Femur (tissue), 1 donor: ENCODE results near the gene KIF5A.
A peak's percentile ranks its signal among the peaks of the same experiment; 100 is the strongest.

Experiments
- DNase-seq: peaks from one replicate; pipeline ENCODE4 v3.0.0-alpha.2; 2017

The KIF5A gene

DNA sequence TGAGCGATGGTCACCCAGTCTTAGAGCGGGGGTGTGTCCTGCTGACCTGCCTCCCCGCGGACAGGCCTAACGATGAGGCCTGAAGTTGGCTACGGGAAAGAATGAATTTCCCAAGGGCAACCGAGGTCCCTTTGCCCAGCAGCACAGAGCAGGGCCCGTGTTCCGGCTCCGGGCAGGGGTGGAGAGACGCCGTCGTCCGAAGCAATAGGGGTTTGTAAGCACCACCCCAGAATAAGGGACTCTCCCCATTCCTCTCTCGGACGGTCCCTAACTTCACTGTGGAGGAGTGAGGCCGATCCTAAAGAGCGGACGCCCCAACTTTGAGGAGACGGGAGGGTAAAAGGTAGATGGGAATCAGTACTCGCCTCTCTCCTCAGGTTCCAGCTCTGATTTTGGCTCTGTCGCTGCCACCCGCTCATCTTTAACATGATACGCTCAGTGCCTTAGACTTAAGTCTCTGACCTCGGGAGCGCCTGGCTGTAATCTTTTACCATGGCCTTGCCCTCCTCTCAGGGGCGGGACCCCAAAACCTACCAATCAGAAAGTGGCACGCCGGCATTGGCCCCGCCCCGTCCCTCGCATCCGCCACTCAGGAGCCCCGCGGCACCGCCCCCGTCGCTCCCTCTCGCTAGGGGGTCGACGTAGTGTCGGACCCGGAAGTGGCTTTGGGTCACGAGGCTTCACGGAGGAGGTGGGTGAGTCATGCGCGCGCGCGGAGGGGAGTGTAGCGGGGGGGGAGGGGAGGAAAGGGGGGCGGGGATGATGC lies 29.6 kb upstream of the KIF5A start, which contains the start of gene DDIT3:
DDIT3 (minus strand) TSS at position 462 of the 766 bp plus-strand sequence. CDS start 3,108 bp downstream, outside the sequence.
- peak; percentile 100 for DNase-seq

DNA sequence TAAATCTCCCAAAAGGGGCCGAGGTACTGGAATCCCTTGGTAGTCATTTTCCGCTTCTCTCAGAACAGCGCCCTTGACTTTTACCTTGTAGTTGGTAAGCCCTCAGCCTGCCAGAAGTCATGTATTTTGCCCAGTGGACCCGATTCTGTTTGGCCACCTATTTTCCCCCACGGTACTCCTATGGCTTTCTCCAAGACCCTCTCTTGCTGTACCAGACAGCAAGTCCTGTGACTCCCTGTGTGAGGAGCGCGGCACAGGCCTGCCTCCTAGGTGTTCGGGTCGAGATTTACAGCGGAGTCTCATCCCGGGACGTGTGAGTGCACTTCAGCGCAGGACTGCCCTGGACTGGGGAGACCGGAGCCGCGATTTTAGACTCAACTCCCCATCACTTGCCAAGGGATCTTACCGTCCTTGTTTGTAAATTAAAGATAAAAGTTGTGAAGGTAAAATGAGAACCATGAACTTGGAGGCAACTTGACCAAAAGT lies 28.3 kb upstream of the KIF5A start:
- peak; percentile 67 for DNase-seq

DNA sequence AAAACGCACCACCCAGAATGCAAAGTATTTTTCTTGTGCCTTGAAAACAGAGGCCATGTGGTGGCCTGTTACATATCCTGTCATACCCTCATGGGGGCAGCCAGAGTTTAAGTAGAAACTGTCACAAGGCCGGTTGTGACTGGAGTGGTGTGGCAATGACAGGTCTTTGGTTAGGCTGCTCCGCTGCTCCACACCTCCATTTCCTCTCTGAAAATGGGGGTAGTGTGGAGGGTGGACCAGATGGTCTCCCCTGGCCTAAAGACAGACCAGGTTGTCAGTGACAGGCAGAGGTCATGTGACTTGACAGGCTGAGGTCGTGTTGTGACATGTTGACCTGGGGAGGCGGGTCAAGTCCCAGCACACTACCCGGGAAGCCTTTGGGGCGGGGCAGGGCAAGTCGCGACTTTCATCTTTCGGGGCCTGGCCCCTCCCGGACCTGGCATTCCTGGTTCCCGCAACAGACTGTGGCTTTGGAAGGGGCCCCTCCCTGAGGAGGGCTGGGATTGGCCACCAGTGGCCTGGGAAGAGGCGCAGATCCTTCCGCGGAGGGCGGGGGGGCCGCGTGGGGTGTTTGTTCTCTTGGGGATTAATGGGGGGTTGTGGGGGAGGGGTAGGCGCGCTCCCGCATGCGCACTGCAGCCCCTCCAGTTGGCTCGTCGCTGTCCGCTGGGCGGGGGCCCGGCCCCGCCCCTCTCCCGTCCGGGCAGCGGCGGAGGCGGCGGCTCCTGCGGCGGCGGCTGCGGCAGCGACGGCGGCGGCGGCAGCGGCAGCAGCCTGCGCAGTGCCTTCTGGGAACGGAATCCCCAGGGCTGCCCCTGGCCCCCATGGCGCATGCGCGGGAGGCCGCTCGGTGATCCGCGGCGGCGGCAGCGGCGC lies 27.6 kb upstream of the KIF5A start, which contains the start of gene MBD6:
MBD6 (plus strand) TSS at position 814 of the 876 bp plus-strand sequence. CDS start 1,480 bp downstream, outside the sequence.
- peak; percentile 94 for DNase-seq

DNA sequence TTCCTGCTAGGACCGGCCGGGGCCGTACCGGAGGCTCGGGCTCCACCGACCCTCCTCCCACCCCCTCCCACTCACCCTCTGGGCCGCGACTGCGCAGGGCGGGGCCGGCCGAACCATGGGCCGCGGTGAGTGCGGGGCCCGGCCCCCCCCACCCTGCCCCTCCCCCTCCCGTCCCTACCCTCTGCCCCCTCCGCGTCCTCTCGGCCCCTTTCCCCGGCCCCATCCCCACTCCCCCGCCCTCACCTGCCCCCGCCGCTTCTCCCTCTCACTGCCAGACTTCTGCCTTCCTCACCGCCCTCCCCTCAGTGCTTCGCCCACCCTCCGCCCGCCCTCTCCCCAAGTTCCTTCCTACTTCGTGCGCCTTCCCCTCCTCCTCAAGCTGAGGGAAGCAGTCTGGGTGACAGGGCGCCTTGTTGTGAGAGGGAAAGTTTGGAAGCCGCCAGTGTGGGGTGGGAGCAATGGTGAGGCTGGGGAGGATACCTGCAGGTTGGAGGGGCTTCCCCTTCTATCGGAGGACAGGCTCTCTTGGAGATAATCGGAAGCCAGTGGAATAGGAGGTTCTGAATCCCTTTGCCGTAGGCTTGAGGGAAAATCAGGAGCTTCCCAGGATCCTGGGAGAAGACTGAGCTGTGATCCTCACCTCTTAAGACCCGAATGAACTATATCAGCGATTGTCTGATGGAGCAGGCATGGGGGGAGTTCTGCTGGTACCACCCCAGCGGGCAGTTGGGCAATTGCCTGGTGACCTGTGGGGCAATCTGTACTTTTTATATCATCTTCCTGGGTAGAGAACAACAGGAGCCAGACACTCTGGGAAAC lies 26.7 kb upstream of the KIF5A start:
- peak; percentile 87 for DNase-seq

DNA sequence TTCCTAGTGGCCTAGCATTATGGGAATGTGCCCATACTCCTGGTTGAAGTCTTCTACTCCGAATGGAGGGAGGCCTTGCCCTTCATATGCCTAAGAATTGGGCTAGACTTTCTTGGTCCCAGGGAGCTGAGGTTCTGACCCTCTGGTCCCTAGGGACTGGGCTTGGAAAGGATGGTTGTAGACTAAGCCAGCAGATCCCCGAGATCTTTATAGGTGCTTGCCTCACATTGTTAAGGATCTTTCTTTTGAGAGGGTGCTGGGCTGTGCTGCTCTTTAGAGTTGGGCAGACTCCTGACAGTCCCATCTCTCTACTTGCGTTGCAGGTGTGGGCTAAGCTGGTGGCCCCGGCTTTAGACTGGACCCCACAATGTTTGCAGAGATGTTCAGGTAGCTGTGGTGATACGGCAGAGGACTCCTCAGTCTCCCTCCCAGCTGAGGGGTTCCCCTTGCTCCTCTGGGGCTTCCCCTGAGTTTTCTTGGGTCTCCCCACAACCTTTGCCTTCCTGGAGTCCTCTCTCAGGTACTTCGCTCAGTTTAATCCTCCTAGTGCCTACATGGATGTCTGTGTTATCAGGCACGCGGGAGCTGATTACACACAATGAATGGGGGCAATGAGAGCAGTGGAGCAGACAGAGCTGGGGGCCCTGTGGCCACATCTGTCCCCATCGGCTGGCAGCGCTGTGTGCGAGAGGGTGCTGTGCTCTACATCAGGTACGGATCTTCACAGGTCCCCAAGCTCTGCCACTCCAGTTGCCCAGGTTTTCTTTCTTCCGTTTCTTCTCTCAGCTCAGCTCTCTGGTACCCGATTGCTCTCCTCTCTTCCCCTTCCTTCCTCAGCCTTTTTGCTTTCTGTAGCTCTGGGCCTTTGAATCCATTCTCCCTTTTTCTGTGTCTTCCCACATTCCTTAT lies 25.9 kb upstream of the KIF5A start:
- no peak for DNase-seq

DNA sequence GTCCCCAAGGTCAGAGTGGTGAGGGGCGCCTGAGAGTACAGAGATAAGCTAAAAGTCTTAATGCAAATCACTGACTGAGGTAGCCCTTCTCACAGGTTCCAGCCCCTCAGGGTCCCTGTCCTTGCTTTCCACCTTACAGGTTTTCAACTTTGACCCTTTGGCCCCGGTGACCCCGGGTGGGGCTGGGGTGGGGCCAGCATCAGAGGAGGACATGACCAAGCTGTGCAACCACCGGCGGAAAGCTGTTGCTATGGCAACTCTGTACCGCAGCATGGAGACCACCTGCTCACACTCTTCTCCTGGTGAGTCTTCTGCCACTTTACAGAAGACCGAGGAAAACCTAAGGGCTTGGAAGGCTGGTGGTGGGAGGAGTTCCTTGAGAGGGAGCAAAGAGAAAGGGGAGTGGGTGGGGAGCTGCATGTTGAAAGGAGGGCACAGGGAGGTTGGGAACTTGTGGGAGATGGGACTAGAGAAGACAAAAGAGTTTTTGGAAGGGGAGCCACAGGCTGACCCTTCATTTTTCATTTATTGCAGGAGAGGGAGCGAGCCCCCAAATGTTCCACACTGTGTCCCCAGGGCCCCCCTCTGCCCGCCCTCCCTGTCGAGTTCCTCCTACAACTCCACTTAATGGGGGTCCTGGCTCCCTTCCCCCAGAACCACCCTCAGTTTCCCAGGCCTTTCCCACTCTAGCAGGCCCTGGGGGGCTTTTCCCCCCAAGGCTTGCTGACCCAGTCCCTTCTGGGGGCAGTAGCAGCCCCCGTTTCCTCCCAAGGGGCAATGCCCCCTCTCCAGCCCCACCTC lies 24.8 kb upstream of the KIF5A start:
- no peak for DNase-seq

DNA sequence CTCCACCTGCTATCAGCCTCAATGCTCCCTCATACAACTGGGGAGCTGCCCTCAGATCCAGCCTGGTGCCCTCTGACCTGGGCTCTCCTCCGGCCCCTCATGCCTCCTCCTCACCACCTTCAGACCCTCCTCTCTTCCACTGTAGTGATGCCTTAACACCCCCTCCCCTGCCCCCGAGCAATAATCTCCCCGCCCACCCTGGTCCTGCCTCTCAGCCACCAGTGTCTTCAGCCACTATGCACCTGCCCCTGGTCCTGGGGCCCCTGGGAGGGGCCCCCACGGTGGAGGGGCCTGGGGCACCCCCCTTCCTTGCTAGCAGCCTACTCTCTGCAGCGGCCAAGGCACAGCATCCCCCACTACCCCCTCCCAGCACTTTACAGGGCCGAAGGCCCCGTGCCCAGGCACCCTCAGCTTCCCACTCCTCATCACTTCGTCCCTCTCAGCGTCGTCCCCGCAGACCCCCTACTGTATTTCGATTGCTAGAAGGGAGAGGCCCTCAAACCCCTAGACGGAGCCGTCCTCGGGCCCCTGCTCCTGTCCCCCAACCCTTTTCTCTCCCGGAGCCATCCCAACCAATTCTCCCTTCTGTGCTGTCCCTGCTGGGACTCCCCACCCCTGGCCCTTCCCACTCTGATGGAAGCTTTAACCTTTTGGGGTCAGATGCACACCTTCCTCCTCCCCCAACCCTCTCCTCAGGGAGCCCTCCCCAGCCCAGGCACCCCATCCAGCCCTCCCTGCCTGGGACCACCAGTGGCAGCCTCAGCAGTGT lies 24.0 kb upstream of the KIF5A start:
- DNase-seq: no peak

DNA sequence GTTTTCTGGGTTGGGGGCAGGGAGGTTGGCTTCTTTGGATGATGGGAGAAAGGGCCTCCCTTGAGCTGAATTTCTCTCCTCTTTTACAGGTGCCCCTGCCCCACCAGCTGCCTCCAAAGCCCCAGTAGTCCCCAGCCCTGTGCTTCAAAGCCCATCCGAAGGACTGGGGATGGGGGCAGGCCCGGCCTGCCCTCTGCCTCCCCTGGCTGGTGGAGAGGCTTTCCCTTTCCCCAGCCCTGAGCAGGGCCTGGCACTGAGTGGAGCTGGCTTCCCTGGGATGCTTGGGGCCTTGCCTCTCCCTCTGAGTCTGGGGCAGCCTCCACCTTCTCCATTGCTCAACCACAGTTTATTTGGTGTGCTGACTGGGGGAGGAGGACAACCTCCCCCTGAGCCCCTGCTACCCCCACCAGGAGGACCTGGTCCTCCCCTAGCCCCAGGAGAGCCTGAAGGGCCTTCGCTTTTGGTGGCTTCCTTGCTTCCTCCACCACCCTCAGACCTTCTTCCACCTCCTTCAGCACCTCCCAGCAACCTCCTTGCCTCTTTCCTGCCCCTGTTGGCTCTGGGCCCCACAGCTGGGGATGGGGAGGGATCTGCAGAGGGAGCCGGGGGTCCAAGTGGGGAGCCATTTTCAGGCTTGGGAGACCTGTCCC lies 23.2 kb upstream of the KIF5A start:
- no peak for DNase-seq

DNA sequence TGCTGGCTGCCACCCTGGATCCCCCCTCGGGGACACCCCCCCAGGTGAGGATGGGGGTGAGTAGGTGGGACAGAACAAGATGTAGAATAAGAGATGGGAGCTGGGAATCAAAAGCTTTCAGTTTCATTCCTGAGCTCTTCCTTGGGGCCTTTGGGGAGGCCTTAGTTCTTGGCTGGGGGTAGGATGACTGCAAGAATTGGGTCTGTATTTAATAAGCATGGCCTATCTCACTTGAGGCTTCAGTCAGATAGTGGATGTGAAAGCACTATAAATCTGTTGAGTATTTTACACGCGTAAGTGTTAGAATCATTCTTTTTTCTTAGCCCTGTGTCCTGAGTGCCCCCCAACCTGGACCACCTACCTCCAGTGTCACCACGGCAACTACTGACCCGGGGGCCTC lies 22.7 kb upstream of the KIF5A start:
- DNase-seq: no peak

DNA sequence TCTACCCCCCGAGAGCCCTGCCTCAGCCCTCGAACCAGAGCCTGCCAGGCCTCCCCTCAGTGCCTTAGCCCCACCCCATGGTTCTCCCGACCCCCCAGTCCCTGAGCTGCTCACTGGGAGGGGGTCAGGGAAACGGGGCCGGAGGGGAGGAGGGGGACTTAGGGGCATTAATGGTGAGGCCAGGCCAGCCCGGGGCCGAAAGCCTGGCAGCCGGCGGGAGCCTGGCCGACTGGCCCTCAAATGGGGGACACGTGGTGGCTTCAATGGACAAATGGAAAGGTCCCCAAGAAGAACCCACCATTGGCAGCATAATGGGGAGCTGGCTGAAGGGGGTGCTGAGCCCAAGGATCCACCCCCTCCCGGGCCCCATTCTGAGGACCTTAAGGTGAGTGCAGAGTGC lies 21.7 kb upstream of the KIF5A start:
- DNase-seq: no peak

DNA sequence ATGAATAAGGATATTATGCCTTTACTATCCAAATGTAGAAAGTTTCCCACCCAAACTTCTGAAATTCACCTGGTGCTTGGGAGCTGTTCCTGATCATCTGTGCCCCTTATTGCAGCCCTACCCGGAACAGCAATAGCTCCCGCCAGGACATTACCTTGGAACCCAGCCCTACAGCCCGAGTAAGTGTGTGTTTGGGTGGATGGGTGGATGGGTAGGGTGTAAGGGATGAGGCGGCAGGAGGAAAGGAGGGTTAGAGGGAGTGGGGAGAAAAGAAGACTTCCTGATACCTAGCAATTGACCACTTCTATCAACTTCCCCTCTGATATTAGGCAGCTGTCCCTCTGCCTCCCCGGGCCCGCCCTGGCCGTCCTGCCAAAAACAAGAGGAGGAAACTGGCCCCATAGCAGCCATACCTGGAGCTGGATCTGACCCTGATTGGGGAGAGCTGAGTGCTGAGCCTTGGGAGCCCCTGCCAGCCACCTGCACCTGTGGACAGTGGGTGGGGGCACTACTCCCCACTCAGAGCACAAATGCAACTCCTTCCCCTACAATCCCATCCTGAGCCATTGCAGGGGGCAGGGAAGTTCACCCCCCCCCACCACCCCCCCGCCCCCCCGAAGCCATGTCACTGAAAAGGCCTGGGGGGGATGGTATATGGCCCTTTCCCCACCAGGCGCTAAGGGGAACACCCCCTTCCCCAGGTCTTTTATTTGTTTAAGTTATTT lies 20.9 kb upstream of the KIF5A start:
- DNase-seq: no peak

DNA sequence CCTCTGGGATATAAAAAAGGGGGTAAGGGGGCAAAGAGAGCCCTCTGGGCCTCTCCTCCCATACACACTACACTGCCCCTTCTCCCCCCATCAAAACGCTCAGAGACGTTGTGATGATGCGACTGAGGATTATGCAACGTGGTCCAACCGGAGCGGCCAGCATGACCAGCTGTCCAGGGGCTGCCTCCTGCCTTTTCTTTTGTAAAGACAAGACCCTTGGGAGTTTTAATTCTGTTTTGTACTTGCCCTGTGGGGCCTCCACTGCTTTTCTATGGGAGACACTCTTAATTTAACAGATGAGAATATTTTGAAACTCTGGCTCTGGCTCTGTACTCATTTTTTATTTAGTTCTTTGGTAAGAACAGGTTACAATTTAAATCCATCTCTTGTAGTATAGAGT lies 20.0 kb upstream of the KIF5A start:
- DNase-seq: no peak

DNA sequence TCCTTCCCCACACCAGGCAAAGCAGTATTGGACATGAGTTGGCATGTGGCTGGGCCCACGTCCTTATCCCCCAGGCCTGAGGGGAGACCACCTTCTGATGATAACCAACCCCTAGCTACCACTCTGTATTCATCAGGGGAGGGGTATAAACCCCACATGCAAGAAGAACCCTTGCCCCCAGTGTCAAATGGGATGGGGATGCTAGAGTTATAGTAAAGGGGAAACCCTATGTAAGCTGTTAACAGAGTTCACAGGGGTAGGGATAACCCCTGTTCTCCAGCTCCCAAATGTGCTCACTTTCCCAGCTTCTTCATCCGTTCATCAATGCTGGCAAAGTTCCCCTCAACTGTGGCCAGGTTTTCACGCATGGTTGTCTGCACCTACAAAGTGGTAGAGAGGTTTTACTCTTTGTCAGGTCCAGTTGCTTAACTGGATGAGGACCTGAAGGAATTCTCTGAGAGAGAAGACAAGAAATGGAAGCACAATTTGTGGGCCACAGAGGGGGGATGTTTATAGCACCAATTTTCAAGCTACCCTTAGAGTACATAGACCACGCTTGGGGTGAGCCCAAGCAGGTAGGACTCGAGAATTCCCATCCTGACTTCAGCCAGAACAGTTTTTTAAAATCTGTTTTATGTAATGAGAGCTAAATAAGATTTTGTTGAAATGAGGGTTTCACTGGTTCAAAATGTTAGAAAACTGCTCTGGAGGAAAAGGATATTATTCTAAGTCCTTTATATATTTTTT lies 19.3 kb upstream of the KIF5A start:
- DNase-seq: no peak

DNA sequence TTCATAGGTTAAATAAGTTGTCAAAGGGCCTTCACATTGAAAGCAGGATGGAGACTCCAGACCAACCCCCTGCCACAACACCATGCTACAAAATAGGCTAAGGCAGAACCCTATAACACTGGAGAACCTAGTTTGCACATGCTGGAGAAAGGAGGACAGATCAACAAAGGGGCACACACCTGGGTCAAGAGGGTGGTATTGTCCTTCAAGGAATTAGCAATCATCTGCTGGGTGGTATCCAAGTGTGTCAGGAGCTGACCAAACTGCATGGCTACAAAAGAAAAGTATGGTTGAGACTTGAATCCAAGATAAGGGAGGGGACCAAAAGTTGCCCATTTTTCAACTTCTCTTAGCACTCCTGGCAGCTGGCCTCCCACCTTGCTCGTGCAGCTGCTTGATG lies 18.0 kb upstream of the KIF5A start:
- DNase-seq: no peak

DNA sequence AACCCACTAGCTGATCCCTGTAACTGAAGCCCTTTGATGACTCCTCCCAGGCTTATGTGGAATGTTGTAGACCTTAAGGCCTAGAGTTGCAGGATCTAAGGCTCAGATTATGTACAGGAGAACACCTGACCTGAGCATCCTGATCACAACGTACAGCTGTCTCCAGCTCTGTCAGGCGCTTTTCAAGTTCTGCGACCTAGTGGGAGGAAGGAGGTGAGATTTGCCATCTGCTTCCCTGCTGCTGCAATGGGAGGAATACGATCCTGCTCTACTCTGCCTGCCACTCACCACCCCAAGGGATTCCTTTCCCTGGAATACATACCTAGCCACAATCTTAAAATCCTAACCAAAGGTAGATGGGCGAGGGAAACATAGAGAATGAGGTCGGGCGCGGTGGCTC lies 16.7 kb upstream of the KIF5A start:
- DNase-seq: no peak

DNA sequence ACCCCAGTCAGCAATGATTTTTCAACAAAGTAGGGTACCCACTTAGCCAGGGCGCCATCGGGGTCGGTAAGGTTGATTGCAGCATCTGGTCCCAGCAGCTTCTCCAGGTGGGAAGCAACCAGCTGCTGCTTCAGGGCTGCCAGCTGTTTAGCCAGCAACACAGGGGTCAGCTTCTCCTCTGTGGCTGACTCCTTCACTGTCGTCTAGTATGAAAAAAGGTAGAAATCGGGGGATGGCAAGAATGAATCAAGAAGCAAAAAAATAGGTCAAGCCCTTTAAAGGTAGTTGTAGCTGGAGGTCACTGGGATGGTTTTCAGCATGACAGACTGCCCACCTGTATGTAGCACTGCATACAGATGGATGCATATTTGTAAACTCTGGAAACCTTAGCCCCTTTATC lies 15.6 kb upstream of the KIF5A start:
- no peak for DNase-seq

DNA sequence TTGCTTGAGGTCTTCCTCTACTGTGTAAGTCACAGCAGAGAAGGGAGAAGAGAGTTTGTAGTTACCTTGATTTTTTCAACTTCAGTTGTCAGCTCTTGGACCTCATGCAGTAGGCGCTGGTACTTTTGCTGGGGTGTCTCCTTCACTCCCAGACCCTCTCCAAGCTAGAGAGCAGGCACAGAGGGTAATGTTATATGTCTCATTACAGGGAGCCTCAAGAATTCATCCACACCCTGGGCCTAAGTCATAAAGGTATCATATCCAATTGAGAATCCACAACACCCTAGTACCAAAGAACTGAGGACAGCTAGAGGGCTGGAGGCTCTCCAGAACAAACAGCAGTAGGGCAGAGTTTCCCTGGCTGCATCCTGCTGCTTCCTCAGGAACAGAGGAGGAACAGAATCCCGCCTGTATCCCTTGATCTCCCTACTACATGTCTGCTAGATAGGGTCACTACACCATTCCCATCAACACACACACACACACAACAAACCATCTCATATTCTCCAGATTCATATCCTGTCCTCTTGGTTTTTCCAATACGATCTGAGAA lies 14.8 kb upstream of the KIF5A start:
- DNase-seq: no peak
